ENCODE results near the gene PLA2G4C. TPM values are rescaled to one million over a fixed set of nuclear protein-coding genes. Genes with fewer than 3 reads are reported as not detected.

Gene PLA2G4C
- total and polyA plus RNA-seq, 2 experiments from 2014 or later: 1.5 to 5.5 TPM

DNA sequence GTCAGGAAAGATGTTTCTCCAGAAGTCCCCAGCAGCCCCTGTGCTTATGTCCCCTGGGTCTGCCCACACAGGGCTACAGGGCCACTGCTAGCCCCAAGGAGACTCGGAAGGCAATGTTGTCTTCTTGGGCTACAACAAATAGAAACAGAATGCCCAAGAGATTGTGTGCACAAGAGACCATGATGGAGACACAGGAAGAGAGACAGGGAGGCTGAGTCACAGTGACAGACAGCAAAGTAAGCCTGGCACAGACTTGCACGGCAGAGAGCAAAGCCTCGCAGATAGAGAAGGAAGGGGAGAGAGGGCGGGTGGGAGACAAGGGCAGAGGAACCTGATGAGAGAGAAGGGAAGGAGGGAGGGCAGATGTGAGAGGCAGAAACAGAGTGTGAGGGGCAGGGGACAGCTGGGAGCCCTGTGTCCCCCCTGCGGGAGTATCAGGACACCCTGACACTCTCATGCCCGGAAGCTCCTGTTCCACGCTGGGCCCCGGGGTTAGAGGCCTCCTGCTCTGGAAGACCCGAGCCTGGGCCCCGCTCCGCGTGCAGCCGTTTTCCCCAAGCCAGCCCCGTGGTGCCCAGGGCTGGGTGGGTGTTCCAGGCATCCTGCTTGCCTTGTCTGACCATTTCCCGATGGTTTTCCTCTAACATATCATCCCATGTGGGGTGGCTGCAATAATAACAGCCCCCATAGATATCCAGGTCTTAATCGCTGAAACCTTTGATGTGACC lies 2.7 kb upstream of the PLA2G4C start:
- H3K4me3 ChIP-seq: no peak overlapping the region
- no peaks in the 10 kb centered on the region for H3K36me3 ChIP-seq
- no peaks in the 10 kb centered on the region for H3K9me3 ChIP-seq (ENCODE audit: low read depth)
- no peak overlapping the region for H3K27ac ChIP-seq
- TF ChIP-seq, protein P1, sequence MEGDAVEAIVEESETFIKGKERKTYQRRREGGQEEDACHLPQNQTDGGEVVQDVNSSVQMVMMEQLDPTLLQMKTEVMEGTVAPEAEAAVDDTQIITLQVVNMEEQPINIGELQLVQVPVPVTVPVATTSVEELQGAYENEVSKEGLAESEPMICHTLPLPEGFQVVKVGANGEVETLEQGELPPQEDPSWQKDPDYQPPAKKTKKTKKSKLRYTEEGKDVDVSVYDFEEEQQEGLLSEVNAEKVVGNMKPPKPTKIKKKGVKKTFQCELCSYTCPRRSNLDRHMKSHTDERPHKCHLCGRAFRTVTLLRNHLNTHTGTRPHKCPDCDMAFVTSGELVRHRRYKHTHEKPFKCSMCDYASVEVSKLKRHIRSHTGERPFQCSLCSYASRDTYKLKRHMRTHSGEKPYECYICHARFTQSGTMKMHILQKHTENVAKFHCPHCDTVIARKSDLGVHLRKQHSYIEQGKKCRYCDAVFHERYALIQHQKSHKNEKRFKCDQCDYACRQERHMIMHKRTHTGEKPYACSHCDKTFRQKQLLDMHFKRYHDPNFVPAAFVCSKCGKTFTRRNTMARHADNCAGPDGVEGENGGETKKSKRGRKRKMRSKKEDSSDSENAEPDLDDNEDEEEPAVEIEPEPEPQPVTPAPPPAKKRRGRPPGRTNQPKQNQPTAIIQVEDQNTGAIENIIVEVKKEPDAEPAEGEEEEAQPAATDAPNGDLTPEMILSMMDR (IDR thresholded peaks at IDR 0.05; ENCODE audit: low read depth, low read length): no peak
- no peaks in the 10 kb centered on the region for H3K27me3 ChIP-seq
- DNase-seq (ENCODE audit: low read depth in 1 of 2, low spot score in 1 of 2): no peak
- H3K4me1 ChIP-seq (ENCODE audit: low read depth): peaks cover 6% of the 10 kb centered on the region

DNA sequence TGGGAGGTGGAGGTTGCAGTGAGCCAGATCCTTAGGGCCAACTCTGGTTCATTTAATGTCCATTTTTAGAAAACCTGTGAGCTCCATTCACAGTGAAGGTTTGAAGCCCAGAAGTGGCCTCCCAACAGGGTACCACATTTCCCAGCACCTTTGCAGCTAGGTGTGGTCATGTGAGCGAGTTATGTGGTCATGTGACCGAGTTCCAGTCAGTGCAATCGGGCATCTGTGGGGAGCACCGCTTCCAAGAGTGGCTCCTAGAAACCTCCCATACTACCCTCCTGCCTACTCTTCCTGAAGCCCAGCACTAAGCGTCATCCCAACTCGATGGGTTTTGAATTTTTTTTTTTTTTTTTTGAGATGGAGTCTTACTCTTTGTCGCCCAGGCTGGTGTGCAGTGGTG lies 663 bp upstream of the PLA2G4C start:
- H3K27ac ChIP-seq: peak overlapping the region; percentile 95
- TF ChIP-seq, protein P1 (IDR thresholded peaks at IDR 0.05; ENCODE audit: low read depth, low read length): no peak
- no peak overlapping the region for H3K4me3 ChIP-seq
- no peaks in the 10 kb centered on the region for H3K9me3 ChIP-seq (ENCODE audit: low read depth)
- no peak for DNase-seq (ENCODE audit: low read depth in 1 of 2, low spot score in 1 of 2)
- peaks cover 6% of the 10 kb centered on the region for H3K4me1 ChIP-seq (ENCODE audit: low read depth)
- H3K36me3 ChIP-seq: no peaks in the 10 kb centered on the region
- no peaks in the 10 kb centered on the region for H3K27me3 ChIP-seq

DNA sequence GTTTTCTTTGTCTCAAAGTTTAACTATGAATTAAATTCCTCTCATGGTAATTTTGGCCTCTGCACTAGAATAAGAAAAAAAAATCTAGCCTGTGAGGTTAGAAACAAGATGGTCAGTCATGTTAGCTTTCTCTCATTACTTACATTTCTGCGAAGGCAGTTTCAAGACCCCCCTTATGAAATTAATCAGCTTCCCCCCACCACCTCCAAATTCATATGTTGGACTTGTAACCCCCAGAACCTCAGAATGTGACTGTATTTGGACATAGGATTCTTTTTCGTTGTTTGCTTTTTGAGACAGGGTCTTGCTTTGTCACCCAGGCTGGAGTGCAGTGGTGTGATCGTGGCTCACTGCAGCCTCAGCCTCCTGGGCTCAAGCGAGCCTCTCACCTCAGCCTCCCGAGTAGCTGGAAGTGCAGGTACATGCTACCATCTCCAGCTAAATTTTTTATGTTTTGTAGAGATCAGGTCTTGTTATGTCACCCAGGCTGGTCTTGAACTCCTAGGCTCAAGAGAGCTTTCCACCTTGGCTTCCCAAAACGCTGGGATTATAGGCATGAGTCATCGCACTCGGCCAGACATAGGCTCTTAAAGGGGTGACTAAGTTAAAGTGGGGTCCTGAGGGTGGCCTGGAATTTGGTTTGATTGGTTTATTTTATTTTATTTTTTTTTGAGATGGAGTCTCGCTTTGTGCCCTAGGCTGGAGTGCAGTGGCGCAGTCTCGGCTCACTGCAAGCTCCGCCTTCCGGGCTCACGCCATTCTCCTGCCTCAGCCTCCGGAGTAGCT lies 1.4 kb downstream of the PLA2G4C start:
- H3K4me1 ChIP-seq (ENCODE audit: low read depth): peaks cover 6% of the 10 kb centered on the region
- H3K9me3 ChIP-seq (ENCODE audit: low read depth): no peaks in the 10 kb centered on the region
- H3K36me3 ChIP-seq: no peaks in the 10 kb centered on the region
- H3K27me3 ChIP-seq: no peaks in the 10 kb centered on the region
- no peak overlapping the region for H3K27ac ChIP-seq
- DNase-seq (ENCODE audit: low read depth in 1 of 2, low spot score in 1 of 2): no peak
- TF ChIP-seq, protein P1 (IDR thresholded peaks at IDR 0.05; ENCODE audit: low read depth, low read length): no peak
- no peak overlapping the region for H3K4me3 ChIP-seq

DNA sequence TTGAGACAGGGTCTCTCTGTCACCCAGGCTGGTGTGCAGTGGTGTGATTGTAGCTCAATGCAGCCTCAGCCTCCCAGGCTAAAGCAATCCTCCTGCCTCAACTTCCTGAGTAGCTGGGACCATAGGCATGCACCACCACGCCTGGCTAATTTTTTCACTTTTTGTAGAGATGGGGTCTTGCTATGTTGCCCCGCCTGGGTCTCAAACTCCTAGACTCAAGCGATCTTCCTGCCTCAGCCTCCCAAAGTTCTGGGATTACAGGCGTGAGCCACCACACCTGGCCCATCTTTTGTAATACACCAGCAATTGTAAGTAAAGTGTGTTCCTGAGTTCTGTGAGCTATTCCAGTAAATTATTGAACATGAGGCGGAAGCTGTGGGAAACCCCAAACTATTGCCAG lies 6.7 kb downstream of the PLA2G4C start:
- TF ChIP-seq, protein P1 (IDR thresholded peaks at IDR 0.05; ENCODE audit: low read depth, low read length): no peak
- DNase-seq (ENCODE audit: low read depth in 1 of 2, low spot score in 1 of 2): no peak
- H3K9me3 ChIP-seq (ENCODE audit: low read depth): no peaks in the 10 kb centered on the region

DNA sequence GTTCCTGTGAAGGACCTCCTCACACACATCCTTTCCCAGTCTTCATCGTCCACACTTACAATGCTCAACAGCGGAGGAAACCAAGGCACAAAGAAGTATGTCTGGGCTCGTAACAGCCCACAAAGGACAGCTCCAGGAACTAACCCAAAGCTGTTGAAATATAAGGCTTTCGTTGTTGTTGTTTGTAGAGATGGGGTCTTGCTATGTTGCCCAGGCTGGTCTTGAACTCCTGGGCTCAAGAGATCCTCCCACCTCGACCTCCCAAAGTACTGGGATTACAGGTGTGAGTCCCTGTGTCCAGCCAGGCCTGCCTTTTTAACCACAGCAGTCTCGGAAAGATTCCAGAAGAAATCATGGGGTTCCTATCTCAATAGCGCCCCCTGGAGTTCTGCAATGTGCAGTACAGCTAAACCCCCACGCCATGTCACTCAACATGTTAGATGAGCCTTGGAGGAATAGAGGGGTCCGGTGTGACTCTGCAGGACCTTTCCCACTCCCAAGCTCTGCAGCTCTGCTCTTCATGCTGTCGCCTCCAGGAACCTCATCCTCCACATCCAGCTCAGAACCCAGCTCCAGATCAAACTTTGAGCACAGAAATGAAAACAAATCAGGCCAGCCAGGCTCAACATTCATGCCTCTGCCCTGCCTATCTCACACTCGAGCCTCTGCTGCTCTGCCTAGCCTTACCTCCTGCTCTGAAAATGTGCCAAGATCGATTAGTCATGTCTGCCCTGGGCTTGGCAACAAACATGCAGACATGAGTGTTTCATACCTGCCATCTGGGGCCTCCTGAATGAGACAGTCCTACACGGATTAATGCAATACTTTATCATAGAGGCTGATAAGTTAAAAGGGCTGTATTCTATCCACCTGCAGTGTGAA lies 7.5 kb downstream of the PLA2G4C start:
- H3K4me1 ChIP-seq (ENCODE audit: low read depth): no peaks in the 10 kb centered on the region
- no peaks in the 10 kb centered on the region for H3K27me3 ChIP-seq
- no peak overlapping the region for H3K27ac ChIP-seq
- peak; percentile 49 to 53 for DNase-seq (ENCODE audit: low read depth in 1 of 2, low spot score in 1 of 2)
- no peaks in the 10 kb centered on the region for H3K36me3 ChIP-seq
- no peaks in the 10 kb centered on the region for H3K9me3 ChIP-seq (ENCODE audit: low read depth)
- TF ChIP-seq, protein P1 (IDR thresholded peaks at IDR 0.05; ENCODE audit: low read depth, low read length): peak; percentile 78
- H3K4me3 ChIP-seq: no peak overlapping the region

More for the DNA sequence above, 6.7 kb downstream of the PLA2G4C start:
- Histone ChIP-seq H3K27ac (no peak overlapping the region), H3K4me3 (no peak overlapping the region), H3K36me3 (no peaks in the 10 kb centered on the region), H3K4me1 (ENCODE audit: low read depth) (no peaks in the 10 kb centered on the region), H3K27me3 (no peaks in the 10 kb centered on the region)

Measured in cardiac muscle cell (in vitro differentiated cells and primary cell).